Fibroblast of skin of back (primary cell): ENCODE results near the gene SAMD9L. TPM values are rescaled to one million over a fixed set of nuclear protein-coding genes. Genes with fewer than 3 reads are reported as not detected.

Experiments
- DNase-seq: peaks from one replicate; pipeline ENCODE4 v3.0.0-alpha.2; 2013
- polyA plus RNA-seq, 2 experiments: library from polyadenylated mRNA; unstranded; fragments of 120-200 nt; gene quantifications; one replicate each; pipeline ENCODE4 v1.2.1, GENCODE V29; 2013; ENCODE audit not compliant: insufficient read length in 2 of 2

SAMD9L gene
- 2.8 TPM for polyA plus RNA-seq (2013, experiment 1 of 2; ENCODE audit: insufficient read length)
- polyA plus RNA-seq (2013, experiment 2 of 2; ENCODE audit: insufficient read length) = 3.8 TPM

DNA sequence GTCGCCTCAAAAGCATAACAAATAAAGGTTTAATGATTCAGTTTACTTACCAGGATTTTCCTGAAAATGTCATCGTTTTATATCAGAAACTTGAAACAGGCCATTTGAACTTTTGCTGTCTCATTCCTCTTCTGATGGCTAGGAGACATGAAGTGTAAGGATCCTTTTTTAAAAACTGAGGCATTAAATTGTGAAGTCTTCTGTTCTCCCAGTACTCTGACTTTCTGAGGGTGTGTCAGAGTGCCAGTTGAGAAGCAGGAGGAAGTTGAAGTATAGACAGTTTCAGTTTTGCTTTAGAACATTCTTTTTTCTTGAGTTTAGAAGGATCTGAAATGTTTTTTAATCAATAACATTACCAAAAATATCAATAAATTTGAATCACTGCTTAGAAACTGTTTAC lies at the start of gene SAMD9L:
Gene SAMD9L, minus strand, starts transcription at position 242 of the 400 bp plus-strand sequence. CDS start 12,414 bp downstream, outside the sequence.
- peak; percentile 17 for DNase-seq

DNA sequence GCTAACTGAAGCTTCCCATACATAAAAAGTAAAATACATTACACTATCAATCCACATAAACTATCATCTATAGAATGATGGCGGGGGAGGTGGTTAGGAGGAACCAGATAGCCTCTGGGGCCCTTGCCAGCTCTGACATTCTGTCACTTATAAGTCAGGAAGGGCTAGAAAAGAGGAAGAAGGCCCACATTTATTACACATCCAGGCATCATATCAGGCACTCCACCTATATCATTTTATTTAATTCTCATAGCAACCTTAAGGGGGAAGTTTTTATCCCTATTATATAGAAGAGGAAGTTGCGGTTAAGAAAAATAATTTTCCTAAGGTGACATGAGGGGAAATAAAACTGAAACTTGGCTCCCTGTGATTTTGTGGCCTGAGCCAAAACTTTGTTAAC lies 48.2 kb upstream of the SAMD9L start:
- no peak for DNase-seq

- DNase-seq = peak; percentile 20
These were observed 46.2 kb upstream of the SAMD9L start for GRCh38 chr7:93194386-93194785.

DNA sequence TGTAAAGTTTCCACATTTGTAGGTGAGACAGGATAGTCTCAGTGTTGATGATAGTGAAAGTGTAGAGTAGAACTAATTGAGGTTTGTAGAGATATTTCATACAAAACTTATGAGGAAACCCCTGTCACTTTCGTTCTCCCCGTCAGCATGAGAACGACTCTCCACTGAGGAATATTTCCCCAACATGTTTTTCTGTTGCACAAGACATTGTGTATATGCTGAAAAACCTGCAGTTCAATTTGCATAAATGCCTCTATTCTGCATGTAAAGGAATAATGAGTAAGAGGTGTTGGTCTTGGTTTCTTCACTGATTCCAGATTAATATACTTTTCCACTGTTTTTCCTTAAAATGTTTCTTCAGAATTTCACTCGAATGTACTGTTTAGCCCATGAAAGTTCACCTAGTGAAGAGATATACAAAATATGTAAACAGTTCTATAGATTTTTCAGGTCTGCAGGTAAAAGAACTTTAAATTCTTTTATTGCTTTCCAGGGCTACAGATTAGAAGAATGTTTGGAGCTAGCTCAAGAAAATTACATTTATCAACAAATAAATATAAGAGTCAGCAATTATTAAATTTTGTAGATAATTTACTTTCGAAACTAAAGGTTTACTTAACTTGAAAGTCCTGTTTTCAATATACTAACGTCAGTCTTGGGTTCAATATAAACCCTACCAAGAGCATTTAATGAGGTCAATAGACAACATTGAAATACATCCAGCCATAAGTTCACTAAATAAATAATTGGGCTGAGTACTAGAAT lies 40.9 kb upstream of the SAMD9L start:
- DNase-seq = no peak

DNA sequence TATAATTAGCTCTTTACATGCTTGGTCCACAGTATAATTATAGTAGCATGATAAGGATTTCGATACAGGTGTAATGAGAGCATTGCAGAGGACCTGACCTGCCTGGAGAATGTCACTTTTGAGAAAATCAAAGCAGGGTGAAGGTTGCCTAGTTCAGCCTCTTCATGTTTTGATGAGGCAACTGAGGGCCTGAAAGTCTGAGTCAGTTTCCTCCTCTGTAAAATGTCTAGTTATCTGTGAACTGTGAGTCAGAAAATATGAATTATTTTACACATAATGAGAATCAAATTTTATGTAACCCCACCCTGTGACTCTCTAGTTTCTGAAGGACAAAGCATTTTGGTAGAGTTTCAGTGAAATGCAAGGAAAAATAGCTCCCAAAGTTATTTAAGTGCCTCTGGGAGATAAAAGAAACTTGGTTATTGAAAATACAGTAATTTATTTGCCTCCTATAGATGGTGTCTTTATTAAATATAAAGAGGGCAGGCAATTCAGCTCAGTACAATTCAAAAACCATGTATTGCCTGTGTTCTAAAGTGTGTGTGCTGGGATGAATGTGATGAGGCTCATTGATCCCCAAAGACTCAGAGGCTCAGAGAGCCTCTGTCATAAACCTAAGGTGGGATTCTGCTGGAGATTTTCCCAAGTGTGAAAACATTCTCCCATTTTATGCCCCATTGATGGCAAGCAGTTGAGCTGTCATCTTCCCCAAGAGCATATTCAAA lies 37.3 kb upstream of the SAMD9L start:
- peak; percentile 69 for DNase-seq

DNA sequence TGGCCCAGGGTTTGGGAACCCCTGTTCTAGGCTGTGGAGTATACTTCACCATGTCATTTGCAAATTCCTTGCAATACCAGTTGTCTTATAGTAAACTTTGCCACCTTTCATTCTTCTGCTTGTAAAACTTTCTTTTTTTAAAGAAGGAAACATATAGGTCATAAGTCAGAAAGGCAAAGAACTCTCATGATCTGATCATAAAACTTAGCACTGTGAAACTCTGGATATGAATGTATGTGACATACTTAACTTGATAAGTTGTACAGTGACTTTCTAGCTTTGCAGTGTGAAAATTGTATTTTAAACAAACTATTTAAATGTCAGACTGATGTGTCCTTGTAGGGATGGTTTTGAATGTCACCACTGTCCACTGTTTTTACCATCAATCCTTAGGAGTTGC lies 31.0 kb upstream of the SAMD9L start:
- DNase-seq = no peak

DNA sequence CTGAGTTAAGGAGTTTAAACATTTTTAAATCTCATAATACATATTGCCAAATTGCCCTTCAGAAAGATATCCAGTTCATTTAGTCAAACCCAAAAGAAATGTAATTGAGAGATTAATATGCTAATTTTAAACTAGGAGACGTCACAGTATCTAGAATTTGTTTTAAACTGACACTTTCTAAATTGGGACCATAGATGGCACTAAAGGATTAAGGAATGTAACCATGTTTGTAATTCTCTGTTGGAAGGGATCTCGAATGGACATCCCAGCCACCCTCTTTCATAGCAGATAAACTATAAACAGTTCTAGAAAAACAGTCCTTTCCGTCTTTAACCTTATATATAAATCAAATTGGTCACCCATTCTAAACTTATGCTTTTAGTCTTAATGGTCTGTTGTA lies 30.0 kb upstream of the SAMD9L start:
- DNase-seq = peak; percentile 20

DNA sequence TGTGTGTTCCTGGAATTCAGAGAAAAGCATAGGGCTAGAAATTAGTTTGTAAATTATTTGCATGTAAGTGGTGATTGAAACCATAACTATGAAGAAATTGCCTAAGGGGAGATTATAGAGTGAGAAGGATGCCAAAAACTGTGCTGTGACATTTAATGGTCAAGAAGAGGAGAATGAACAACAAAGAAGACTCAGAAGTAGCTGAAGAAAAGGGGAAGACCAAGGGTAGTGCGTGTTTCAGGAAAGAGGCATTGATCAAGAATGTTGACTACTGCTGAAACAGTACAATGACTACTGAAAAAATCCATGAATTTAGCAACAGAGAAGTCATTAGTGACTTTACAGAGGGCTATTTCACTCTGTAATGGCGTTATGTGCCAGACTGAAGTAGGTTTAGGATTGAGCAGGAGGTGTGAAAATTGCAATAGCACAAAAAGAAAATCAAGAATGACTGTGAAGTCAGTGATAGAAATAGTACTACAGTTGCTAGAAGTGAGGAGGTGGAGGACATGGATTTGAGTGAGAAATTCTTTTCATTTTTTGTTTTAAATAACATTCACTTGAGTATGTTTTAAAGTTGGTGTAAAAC lies 28.9 kb upstream of the SAMD9L start:
- DNase-seq = no peak

DNA sequence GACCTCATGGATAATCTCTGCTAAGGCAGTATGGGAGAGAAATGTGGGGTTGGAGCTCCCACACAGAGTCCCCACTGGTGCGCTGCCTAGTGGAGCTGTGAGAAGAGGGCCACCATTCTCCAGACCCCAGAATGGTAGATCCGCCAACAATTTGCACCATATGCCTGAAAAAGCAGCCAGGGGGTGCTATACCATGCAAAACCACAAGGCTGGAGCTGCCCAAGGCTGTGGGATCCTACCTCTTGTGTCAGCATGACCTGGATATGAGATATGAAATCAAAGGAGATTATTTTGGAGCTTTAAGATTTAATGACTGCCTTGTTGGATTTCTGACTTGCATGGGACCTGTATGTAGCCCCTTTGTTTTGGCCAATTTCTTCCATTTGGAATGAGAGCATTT lies 27.0 kb upstream of the SAMD9L start:
- no peak for DNase-seq

DNA sequence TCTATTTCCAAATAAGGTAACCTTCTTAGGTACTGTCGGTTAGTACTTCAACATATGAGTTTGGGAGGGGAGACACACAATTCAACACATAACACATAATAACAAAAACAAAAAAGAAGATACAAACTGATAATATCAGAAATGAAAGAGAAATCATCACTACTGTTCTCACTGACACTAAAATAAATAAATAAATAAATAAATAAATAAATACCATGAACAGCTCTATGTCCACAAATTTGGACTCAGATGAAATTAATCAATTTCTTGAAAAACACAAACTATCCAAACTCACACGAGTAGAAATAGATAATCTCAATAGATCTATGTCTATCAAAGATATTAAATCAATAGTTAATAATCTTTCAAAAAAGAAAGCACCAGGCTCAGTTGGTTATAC lies 24.5 kb upstream of the SAMD9L start:
- DNase-seq = no peak

DNA sequence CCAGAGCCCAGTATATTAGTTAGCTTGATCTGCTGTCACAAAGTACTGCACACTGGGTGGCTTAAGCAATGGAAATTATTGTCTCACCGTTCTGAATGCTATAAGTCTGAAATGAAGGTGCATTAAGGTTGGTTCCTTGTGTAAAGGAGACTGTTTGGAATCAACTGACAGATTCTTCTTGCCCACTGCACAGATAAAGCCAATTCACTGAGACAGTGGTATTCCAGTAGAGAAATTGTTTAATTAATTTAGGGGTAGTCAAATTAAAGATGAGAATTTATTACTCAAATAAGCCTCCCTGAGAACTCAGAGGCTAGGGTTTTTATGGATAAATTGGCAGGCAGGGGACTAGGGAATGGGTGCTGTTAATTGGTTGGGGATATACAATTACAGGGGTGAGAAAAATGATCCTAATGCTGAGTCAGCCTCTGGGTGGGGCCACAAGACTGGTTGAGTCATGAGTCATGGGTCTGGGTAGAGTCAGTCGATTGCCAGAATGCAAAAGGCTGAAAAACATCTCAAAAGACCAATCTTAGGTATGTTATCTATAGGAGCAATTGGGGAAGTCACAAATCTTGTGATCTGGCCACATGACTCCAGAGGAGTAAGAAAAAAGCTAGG lies 23.5 kb upstream of the SAMD9L start:
- peak; percentile 27 for DNase-seq

DNA sequence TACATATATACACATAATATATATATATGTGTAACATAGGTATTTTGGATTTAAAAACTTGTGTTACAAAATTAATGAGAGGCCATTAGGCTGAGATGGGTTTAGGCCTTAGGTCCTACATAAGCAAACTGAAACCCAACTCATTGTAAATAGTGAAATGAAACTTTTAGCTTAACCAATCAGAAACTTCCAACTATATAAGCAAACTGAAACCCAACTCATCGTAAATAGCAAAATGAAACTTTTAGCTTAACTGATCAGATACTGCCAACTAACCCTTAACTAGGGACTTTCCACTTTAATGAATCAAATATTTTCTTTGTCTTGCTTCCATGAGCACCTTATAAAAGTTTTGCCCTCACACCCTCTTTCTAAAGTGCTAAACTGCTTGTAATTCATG lies 17.3 kb upstream of the SAMD9L start:
- DNase-seq = no peak

DNA sequence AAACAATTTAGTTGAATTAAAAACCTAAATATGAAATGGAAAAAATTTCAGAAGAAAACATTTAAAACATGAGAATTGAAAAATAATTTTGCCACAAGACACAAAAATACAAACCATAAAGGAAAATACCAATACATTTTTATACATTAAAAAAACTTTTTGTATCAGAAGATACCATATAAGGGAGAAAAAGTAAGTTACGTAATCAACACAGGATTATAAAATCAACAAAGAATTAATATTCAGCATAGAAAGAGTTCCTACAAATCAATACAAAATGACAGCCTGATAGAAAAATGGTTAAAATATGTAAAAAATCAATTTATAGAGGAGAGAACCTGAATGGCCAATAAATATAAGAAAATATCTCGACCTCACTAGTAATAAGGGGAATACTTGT lies 16.6 kb upstream of the SAMD9L start:
- DNase-seq = no peak

GRCh38 chr7:93161181-93161762 lies 13.1 kb upstream of the SAMD9L start:
- no peak for DNase-seq

GRCh38 chr7:93160410-93160809 lies 12.2 kb upstream of the SAMD9L start:
- no peak for DNase-seq

GRCh38 chr7:93159490-93159889 lies 11.3 kb upstream of the SAMD9L start:
- DNase-seq = peak; percentile 48

DNA sequence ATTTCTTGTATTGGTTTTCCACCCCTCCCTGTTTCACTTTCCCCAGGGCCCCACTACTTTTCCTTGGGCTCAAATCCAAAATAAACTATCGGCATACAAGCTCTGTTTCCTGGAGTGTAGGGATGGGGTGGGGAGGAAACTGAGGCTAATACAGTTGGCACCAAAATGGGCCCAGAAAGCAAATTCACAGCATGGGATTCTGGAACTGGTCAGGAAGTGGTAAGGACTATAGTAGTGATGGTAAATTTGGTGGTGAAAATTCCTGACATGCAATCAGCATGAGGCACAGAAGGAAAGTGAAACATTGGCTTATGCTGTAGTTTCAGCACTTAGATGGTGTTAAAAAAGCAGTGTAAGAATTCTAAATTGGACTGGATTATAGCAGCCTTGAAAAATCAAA lies 8.7 kb upstream of the SAMD9L start:
- peak; percentile 71 for DNase-seq

DNA sequence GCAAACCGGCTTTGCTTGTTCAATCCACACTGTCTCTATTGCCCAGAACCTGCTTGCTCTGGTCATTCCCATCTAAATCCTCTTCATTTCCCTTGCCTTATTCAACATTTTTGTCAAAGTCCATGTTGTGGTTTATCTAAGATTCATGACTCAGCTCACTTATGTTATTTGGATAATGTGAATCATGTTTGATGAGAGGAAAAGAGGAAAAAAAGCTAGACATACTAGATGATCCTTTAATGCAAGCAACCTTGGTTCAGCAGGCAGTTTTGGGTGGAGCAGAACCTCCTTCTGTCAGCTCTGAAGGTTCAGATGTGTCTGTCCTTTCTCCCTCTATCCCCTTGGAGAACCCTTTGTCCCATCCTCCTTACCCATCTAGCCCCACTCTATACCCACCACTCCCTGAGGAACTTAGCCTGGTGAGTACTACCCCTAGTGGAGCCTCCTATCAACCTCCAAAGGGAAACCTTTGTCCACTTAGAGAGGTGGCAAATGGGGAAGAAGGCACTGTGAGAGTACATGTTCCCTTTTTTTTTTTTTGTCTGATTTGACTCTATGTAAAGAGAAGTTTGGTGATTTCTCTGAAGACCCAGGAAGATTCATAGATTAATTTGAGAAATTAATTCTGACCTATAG lies 2.1 kb upstream of the SAMD9L start:
- peak; percentile 84 for DNase-seq

GRCh38 chr7:93148727-93149126 lies 542 bp upstream of the SAMD9L start:
- no peak for DNase-seq

DNA sequence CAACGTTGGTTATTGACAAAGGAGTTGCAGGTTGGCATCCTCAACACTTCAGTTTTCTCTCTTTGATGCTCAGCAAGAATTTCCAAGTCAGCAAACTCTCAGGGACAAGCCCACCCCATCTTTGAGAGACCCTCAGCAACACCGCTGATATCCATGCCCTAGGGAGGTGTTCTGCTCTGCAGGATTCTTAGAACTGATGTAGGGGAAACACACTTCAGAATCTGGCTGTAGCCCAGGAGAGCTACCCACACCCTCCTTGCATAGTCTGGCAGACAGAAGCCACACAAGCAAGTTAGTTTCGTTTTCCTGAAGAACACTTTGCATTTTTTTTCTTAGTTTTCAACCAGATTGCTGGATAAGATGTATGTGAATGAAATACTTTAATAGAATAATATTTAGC lies 822 bp downstream of the SAMD9L start:
- DNase-seq = peak; percentile 56

- no peak for DNase-seq
These were observed 1.6 kb downstream of the SAMD9L start for GRCh38 chr7:93146472-93147141.

DNA sequence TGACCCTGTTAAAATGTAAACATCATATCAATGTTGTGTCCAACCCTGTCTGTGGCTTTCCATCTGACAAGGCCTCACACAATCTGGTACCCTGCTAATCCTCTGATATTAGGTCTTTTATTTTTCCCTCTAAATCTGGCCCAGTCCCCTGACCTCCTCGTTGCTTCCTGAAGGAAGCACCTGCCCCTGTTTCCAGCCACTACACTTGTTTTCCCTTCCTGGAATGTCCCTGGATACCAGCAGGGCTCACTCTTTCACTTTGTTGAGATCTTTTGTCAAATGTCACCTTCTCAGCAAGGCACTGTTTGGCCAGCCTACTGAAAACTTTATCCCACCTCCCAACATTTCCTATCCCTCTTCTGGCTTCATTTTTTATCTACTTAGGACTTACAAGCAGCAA lies 2.1 kb downstream of the SAMD9L start:
- DNase-seq = no peak
